ENCODE results near the gene ATP5PO. TPM values are rescaled to one million over a fixed set of nuclear protein-coding genes. Genes with fewer than 3 reads are reported as not detected.

ATP5PO gene
- polyA plus RNA-seq, 1 experiment: 177 TPM

DNA sequence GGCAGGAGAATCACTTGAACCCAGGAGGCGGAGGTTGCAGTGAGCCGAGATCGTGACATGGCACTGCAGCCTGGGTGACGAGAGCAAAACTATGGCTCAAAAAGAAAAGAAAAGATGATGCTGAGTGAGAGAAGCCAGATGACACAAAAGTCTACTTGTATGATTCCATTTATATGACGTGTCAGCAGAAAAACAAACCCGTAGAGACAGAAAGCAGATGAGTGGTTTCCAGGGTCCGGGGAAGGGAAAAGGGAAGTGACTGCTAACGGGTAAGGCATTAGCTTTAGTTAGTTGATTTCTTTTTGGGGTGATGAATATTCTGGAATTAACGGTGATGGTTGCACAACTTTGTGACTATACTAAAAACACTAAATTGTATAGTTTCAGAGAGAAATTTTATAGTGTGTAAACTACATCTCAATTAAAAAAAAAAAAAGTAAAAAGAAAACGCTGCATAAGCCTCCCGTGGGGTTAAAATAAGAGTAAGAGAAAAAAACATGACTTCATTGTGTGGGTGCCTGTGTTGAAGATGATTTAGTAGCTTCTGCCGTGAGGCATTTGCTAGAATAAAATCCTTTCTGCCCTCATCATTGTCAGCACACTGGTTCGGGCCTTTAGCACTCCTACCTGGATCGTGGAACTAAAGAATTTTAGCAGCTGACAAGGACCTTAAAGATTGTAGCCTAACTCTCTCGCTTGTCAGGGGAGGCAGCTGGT, 24.7 kb upstream of the ATP5PO start:
- Histone ChIP-seq H3K4me3 (ENCODE audit: low read depth, low read length) (no peak overlapping the region), H3K36me3 (ENCODE audit: control insufficient read depth, insufficient read depth, low read length) (no peaks in the 10 kb centered on the region), H3K27me3 (ENCODE audit: control insufficient read depth, insufficient read depth, low read length) (no peaks in the 10 kb centered on the region)
- DNase-seq (ENCODE audit: low read depth): no peak
- TF ChIP-seq, protein P1, sequence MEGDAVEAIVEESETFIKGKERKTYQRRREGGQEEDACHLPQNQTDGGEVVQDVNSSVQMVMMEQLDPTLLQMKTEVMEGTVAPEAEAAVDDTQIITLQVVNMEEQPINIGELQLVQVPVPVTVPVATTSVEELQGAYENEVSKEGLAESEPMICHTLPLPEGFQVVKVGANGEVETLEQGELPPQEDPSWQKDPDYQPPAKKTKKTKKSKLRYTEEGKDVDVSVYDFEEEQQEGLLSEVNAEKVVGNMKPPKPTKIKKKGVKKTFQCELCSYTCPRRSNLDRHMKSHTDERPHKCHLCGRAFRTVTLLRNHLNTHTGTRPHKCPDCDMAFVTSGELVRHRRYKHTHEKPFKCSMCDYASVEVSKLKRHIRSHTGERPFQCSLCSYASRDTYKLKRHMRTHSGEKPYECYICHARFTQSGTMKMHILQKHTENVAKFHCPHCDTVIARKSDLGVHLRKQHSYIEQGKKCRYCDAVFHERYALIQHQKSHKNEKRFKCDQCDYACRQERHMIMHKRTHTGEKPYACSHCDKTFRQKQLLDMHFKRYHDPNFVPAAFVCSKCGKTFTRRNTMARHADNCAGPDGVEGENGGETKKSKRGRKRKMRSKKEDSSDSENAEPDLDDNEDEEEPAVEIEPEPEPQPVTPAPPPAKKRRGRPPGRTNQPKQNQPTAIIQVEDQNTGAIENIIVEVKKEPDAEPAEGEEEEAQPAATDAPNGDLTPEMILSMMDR (IDR thresholded peaks at IDR 0.05; ENCODE audit: insufficient read depth, low read depth, low read length): no peak
- ChIA-PET POLR2A (no interaction called here), CTCF (interaction anchor here (2.2 kb wide), 1 partner anchor 16 kb away, joined by 11 read pairs; no protein-coding TSS in a partner anchor)

DNA sequence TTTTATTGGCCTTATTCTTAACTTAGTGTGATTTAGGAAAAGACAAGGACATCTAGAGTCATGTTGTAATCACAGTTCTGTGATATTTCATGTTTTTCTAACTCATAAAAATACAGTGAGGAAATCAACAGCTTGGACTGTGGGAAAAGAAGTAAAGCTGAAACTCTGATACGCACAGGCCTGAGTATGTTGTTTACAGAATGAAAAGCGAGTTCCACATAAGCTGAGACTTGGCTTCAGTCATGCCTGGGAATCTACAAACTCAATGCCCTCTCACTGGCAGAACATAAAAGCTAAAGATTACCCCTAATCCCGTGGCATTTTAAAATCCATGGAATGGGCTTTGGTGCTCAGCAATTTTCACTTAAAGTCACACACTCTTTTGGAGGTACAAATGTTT, 23.6 kb upstream of the ATP5PO start:
- Histone ChIP-seq H3K36me3 (ENCODE audit: control insufficient read depth, insufficient read depth, low read length) (no peaks in the 10 kb centered on the region), H3K27me3 (ENCODE audit: control insufficient read depth, insufficient read depth, low read length) (no peaks in the 10 kb centered on the region), H3K4me3 (ENCODE audit: low read depth, low read length) (no peak overlapping the region)
- ChIA-PET POLR2A (no interaction called here), CTCF (interaction anchor here (1.4 to 2.2 kb wide), 2 partner anchors 15 to 409 kb away, joined by 3 to 11 read pairs; no protein-coding TSS in a partner anchor)
- no peak for DNase-seq (ENCODE audit: low read depth)
- TF ChIP-seq, protein P1 (IDR thresholded peaks at IDR 0.05; ENCODE audit: insufficient read depth, low read depth, low read length): no peak

DNA sequence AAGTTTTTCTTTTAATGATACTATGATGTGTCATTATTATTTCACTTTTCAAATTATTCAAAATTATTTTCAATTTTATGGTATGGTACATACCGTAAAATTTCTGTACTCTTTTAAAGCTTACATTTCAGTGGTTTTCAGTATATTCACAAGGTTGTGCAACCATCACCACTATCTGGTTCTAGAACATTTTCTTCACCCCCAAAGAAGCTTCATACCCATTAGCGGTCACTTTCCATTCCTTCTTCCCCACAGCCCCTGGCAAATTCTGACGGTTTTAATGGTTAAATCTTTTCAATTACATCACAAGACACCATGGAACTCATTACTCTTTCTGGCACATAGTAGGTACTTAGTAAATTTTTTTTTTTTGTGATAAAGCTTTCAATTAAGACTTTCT, 22.8 kb upstream of the ATP5PO start:
- no peak overlapping the region for H3K4me3 ChIP-seq (ENCODE audit: low read depth, low read length)
- H3K27me3 ChIP-seq (ENCODE audit: control insufficient read depth, insufficient read depth, low read length): no peaks in the 10 kb centered on the region
- DNase-seq (ENCODE audit: low read depth): no peak
- POLR2A ChIA-PET: no interaction called here
- TF ChIP-seq, protein P1 (IDR thresholded peaks at IDR 0.05; ENCODE audit: insufficient read depth, low read depth, low read length): no peak
- CTCF ChIA-PET: interaction anchor here (1.4 to 2.2 kb wide), 2 partner anchors 14 to 410 kb away, joined by 3 to 11 read pairs; no protein-coding TSS in a partner anchor
- no peaks in the 10 kb centered on the region for H3K36me3 ChIP-seq (ENCODE audit: control insufficient read depth, insufficient read depth, low read length)

DNA sequence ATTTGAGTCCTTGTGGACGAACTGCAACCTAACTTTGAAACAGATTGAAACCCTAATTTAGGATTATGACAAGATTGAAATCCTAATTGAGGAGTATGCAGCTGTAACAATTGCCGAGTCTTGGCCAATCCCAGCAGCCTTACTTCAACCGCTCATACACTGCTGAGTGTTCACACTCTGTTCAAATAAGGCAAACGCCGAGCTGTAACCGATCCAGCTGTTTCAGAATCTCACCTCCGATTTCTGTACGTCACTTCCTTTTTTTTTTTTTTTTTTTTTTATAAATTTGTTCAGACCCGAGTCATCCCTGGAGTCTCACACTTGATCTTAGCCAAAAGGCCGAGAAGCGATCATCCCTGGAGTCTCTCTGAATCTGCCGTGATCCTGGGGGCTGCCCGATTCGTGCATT, 22.3 kb upstream of the ATP5PO start:
- TF ChIP-seq, protein P1 (IDR thresholded peaks at IDR 0.05; ENCODE audit: insufficient read depth, low read depth, low read length): no peak
- Histone ChIP-seq H3K27me3 (ENCODE audit: control insufficient read depth, insufficient read depth, low read length) (no peaks in the 10 kb centered on the region), H3K4me3 (ENCODE audit: low read depth, low read length) (no peak overlapping the region), H3K36me3 (ENCODE audit: control insufficient read depth, insufficient read depth, low read length) (no peaks in the 10 kb centered on the region)
- DNase-seq (ENCODE audit: low read depth): no peak
- ChIA-PET CTCF (interaction anchor here (1.4 to 2.2 kb wide), 3 partner anchors 14 to 410 kb away, joined by 3 to 13 read pairs (median 11); no protein-coding TSS in a partner anchor), POLR2A (no interaction called here)

DNA sequence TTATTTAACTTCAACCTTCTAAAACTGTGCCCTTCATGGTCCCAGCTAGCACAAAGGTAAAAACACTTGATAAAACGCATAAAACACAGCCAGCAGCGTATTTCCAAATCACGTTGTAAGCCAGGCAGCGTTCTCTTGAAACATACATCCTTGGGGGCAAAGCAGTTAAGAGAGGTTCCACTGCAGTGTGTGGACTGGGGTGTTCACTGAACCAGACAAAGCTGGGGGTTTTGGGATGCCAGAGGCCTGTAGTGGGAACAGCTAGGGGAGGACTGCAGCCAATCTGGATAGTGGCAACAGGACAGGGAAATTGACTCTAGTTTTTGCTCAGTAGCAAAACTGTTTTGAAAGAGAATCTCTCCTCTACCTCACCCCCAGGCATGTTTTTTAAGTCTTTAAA, 21.5 kb upstream of the ATP5PO start:
- Histone ChIP-seq H3K4me3 (ENCODE audit: low read depth, low read length) (no peak overlapping the region), H3K36me3 (ENCODE audit: control insufficient read depth, insufficient read depth, low read length) (no peaks in the 10 kb centered on the region), H3K27me3 (ENCODE audit: control insufficient read depth, insufficient read depth, low read length) (no peaks in the 10 kb centered on the region)
- POLR2A ChIA-PET: no interaction called here
- TF ChIP-seq, protein P1 (IDR thresholded peaks at IDR 0.05; ENCODE audit: insufficient read depth, low read depth, low read length): no peak
- no peak for DNase-seq (ENCODE audit: low read depth)
- CTCF ChIA-PET: interaction anchor here (1.9 kb wide), 1 partner anchor 13 kb away, joined by 13 read pairs; no protein-coding TSS in a partner anchor
